Activated naive CD8-positive, alpha-beta T cell (primary cell): Measurements from ENCODE around the gene FAIM2.
"Not testable (repeated sequence)": the region's sequence is repeated elsewhere in the genome, so short reads cannot be mapped to it uniquely, and the experiment has no call there.

ENCODE experiments used
- H3K27ac Mint-ChIP-seq: one replicate; pipeline ENCODE4 v1.8.0; 2021; ENCODE audit warnings: mixed read lengths
- H3K27me3 Mint-ChIP-seq: one replicate; pipeline ENCODE4 v1.8.0; 2021; ENCODE audit warnings: mixed read lengths
- H3K36me3 Mint-ChIP-seq: one replicate; pipeline ENCODE4 v1.8.0; 2021; ENCODE audit warnings: mixed read lengths
- H3K4me1 Mint-ChIP-seq: one replicate; pipeline ENCODE4 v1.8.0; 2021; ENCODE audit warnings: low read depth, mixed read lengths
- H3K4me3 Mint-ChIP-seq: one replicate; pipeline ENCODE4 v1.8.0; 2021; ENCODE audit warnings: mild to moderate bottlenecking, mixed read lengths
- H3K9me3 Mint-ChIP-seq: one replicate; pipeline ENCODE4 v1.8.0; 2021; ENCODE audit warnings: low read depth, mixed read lengths

FAIM2 gene

DNA sequence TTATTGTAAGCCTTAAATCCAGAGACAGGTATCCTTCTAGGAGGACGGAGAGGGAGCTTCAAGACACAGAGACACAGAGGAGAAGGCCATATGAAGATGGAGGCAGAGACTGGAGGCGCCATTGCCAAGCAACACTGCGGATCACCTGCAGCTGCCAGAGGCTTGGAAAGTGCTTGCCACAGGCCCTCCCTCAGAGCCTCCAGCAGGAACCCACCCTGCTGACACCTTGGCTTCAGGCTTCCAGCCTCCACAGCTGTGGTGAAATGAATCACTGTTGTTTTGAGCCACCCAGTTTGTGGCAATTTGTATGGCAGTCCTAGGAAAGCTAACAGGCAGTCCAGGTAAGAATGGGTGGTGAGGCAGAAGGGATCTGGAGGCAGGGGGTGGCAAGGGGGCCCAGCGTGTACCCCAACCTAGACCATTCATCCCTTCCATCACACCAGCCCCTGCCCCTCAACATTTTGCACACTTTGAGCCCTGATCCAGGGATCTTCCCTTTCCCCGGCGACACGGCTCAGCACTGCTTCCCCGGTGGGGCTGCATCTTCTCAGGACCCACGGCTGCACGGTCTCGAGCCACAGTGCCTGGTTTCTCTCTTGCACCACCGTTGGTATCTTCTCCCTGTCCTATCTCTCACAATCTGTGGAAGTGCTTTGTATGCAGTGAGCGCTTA lies 38.5 kb downstream of the FAIM2 start:
- no peaks in the 10 kb centered on the region for H3K36me3 Mint-ChIP-seq
- no peak overlapping the region for H3K27ac Mint-ChIP-seq
- no peaks in the 10 kb centered on the region for H3K9me3 Mint-ChIP-seq
- no peak overlapping the region for H3K4me3 Mint-ChIP-seq
- no peaks in the 10 kb centered on the region for H3K4me1 Mint-ChIP-seq
- H3K27me3 Mint-ChIP-seq, result no peaks in the 10 kb centered on the region

DNA sequence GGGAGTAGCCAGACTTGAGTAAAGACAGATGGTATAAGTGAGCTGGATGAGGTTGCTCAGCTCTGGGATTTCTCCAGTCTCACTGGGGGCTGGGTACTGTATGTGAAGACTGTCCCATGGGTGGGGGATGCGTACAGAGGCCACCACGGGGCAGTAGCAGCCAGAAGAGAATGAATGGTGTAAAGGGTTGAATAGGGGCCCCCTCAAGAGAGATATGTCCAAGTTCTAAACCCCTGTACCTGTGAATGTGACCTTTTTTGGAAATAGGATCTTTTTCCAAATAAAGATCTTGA lies 39.0 kb downstream of the FAIM2 start:
- no peak overlapping the region for H3K4me3 Mint-ChIP-seq
- no peaks in the 10 kb centered on the region for H3K27me3 Mint-ChIP-seq
- no peak overlapping the region for H3K27ac Mint-ChIP-seq
- no peaks in the 10 kb centered on the region for H3K36me3 Mint-ChIP-seq
- no peaks in the 10 kb centered on the region for H3K4me1 Mint-ChIP-seq
- no peaks in the 10 kb centered on the region for H3K9me3 Mint-ChIP-seq

DNA sequence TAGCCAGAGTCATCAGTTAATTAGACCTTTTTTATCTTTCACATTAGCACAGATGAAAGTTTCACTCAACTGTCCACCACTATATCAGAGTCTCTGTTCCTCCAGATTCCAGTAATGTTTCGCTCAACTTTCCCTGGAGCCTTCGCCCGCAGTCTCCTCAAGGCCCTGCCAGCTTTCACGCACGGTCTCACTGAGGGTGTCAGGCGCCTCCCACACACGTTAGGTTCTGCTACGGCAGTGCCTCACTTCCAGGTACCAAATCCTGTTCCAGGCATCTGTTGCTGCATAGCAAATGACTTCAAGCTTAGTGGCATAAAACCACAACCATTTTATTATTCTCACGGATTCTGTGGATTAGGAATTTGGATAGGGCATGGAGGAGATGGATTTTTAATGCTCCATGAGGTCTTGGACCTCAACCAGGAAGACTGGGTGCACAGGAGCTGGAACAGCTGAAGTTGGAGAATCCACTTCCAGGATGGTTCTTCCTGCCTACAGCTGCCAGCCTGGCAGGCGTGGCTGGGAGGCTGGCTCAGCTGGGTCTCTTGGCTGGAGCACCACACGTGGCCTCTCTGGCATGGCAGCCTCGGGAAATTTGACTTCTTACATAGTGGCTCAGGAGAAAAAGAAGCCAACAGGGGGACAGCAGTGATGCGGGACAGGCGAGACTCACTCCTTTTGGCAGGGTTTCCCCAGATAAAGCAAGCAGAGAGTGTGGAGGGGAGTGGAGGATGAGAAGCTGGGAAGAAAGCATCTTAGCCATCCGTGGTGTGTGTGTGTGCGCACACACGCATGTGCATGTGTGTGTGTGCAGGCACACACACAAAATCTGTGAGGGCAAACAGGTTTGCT lies 39.5 kb downstream of the FAIM2 start:
- Mint-ChIP-seq H3K36me3 (no peaks in the 10 kb centered on the region), H3K4me1 (no peaks in the 10 kb centered on the region), H3K27me3 (no peaks in the 10 kb centered on the region), H3K27ac (no peak overlapping the region), H3K9me3 (no peaks in the 10 kb centered on the region), H3K4me3 (no peak overlapping the region)

DNA sequence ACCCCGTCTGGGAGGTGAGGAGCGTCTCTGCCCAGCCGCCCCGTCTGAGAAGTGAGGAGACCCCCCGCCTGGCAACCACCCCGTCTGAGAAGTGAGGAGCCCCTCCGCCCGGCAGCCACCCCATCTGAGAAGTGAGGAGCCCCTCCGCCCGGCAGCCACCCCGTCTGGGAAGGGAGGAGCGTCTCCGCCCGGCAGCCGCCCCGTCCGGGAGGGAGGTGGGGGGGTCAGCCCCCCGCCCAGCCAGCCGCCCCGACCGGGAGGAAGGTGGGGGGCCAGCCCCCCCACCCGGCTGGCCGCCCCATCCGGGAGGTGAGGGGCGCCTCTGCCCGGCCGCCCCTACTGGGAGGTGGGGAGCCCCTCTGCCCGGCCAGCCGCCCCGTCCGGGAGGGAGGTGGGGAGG lies 42.8 kb downstream of the FAIM2 start:
- H3K4me1 Mint-ChIP-seq, H3K4me3 Mint-ChIP-seq, H3K27ac Mint-ChIP-seq, H3K36me3 Mint-ChIP-seq, H3K9me3 Mint-ChIP-seq, H3K27me3 Mint-ChIP-seq: not testable (repeated sequence)

DNA sequence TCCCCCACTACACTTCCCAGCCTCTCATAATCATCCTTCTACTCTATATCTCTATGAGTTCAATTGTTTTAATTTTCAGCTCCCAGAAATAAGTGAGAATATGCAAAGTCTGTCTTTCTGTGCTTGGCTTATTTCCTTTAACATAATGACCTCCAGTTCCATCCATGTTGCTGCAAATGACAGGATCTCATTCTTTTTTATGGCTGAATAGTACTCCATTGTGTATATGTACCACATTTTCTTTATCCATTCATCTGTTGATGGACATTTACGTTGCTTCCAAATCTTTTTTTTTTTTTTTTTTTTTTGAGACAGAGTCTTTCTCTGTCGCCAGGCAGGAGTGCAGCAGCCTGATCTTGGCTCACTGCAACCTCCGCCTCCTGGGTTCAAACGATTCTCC lies 47.8 kb downstream of the FAIM2 start:
- H3K4me1 Mint-ChIP-seq, H3K27ac Mint-ChIP-seq, H3K27me3 Mint-ChIP-seq, H3K36me3 Mint-ChIP-seq, H3K9me3 Mint-ChIP-seq, H3K4me3 Mint-ChIP-seq: not testable (repeated sequence)

DNA sequence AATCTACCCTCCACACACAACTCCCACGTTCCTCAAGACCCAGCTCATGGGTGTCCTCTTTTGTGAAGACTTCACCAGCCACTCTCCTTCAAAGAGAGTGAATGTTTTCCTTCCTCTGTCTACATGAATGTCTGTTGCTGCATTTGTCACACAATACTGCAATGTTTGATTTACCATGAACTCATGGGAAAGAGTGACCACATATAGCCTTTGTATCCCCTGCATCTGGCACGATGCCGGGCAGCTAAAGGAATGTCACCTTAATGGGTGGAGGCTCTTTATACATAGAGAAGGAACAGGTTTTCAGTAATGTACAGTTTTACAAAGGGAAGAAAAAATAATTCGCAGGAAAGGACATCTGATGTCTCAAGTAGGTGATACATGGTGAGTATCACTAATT lies 48.7 kb downstream of the FAIM2 start:
- no peaks in the 10 kb centered on the region for H3K36me3 Mint-ChIP-seq
- no peaks in the 10 kb centered on the region for H3K9me3 Mint-ChIP-seq
- no peaks in the 10 kb centered on the region for H3K4me1 Mint-ChIP-seq
- peaks cover 6% of the 10 kb centered on the region for H3K27me3 Mint-ChIP-seq
- no peak overlapping the region for H3K27ac Mint-ChIP-seq
- H3K4me3 Mint-ChIP-seq, result no peak overlapping the region

DNA sequence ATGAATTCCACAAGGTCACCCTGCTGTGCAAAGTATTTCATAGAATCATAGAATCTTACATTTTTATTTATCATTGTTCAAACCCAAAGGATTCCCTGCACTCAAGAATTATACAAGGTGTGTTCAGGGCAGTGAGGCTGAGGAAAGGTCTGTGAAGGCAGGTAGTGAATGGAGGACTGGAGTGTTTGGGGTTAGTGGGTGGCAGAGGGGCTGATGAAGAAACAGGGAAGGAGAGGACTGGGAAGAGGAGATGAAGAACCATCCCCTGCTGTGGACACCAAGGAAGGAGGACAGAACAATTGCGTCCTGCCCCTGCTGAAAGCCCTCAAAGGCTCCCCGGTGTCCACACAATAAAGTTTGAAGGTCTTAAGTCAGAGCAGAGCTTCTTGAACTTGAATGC lies 50.0 kb downstream of the FAIM2 start:
- Mint-ChIP-seq H3K27ac (no peak overlapping the region), H3K27me3 (peaks cover 8% of the 10 kb centered on the region), H3K36me3 (peaks cover 2% of the 10 kb centered on the region), H3K4me3 (no peak overlapping the region), H3K9me3 (no peaks in the 10 kb centered on the region), H3K4me1 (no peaks in the 10 kb centered on the region)

DNA sequence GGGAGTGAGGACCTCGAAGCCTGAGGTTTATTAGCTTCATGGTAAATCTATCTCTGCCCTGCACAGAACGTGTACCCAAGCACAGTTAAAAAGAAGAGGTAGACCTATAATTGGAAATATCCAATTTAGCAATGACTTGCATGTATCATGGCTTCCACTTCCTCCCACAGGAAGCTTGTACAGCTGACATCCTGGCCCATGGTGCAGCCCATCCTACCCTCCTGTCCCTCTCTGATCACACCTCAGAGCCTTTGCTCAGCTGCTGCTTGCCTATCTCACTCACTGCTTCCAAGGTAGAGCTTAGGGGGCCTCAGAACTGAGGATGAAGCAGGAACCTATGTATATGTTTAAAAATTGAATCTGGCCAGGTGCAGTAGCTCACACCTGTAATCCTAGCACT lies 56.5 kb downstream of the FAIM2 start:
- H3K4me3 Mint-ChIP-seq, result no peak overlapping the region
- no peak overlapping the region for H3K27ac Mint-ChIP-seq

DNA sequence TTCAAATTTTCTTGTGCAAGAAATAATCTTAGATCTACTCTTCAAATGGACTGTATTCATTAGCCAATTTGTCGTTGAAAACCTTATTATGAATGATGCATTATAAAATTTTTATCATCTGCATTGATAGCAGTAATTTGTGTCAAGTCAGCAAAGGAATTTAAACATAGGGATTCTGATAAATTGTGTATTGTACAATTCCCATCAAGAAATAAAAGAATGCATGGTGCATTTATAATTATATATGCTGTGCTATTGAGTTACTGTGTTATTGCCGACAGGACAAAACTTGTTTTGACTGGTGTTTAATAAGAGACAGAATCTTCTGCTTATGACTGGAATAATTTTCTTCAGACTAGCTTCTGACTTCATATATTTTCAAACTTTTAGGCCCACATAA lies 57.7 kb downstream of the FAIM2 start:
- H3K4me1 Mint-ChIP-seq, result peaks cover 33% of the 10 kb centered on the region
- no peak overlapping the region for H3K27ac Mint-ChIP-seq
- H3K27me3 Mint-ChIP-seq, result peaks cover 11% of the 10 kb centered on the region
- H3K4me3 Mint-ChIP-seq, result no peak overlapping the region
- H3K36me3 Mint-ChIP-seq, result peaks cover 2% of the 10 kb centered on the region
- no peaks in the 10 kb centered on the region for H3K9me3 Mint-ChIP-seq

More for the DNA sequence above, 56.5 kb downstream of the FAIM2 start:
- H3K4me1 Mint-ChIP-seq, result peaks cover 22% of the 10 kb centered on the region
- H3K36me3 Mint-ChIP-seq, result peaks cover 2% of the 10 kb centered on the region
- H3K27me3 Mint-ChIP-seq, result peaks cover 11% of the 10 kb centered on the region
- no peaks in the 10 kb centered on the region for H3K9me3 Mint-ChIP-seq

DNA sequence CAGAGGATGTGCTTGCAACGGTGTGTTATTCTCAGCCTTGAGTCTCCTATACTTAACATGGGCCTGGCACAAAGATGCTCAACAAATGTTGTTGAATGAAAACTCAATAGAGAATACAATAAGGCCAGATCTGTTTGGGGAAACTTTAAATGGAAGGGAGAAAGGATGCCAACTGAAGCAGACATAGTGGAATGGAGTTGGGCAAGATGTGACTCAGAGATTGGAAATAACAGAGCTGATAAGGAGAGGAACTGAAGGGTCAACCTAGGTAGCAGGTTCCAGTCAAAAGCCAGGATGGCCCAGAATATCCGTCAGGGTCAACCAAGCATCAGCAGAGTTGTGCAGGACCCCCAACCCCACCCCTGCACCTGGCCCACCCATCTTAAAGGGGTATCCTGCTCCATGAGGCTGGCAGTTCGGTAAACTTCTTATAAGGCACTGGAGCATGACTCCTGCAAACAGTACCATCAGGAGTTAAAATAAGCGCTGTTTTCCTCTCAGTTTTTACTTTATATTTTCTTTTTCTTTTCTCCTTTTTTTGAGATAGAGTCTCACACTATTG lies 59.7 kb downstream of the FAIM2 start:
- no peaks in the 10 kb centered on the region for H3K9me3 Mint-ChIP-seq
- peaks cover 34% of the 10 kb centered on the region for H3K4me1 Mint-ChIP-seq
- peaks cover 6% of the 10 kb centered on the region for H3K27me3 Mint-ChIP-seq
- no peak overlapping the region for H3K27ac Mint-ChIP-seq
- peaks cover 2% of the 10 kb centered on the region for H3K36me3 Mint-ChIP-seq
- peak overlapping the region; percentile 95 for H3K4me3 Mint-ChIP-seq

DNA sequence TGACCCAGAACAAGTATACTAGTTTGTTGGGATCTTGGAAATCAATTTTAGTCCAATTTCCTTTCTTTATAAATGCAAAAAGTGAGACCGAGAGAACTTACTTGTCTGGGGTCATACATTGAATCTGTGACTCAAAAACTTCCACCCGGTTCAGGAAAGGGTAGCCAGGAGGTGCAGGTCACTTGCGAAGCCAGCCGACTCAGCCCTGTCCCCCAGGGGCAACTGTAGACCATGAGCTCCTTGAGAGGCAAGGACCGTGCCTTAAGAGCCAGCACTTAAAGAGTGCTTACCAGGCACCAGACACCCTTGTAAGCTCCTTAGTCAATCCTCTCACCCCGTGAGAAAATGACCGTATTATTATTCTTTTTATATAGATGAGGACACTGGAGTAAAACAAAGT lies 60.3 kb downstream of the FAIM2 start:
- no peaks in the 10 kb centered on the region for H3K36me3 Mint-ChIP-seq
- peaks cover 3% of the 10 kb centered on the region for H3K27me3 Mint-ChIP-seq
- H3K9me3 Mint-ChIP-seq, result no peaks in the 10 kb centered on the region
- peaks cover 34% of the 10 kb centered on the region for H3K4me1 Mint-ChIP-seq
- peak overlapping the region; percentile 92 for H3K27ac Mint-ChIP-seq
- peak overlapping the region; percentile 95 for H3K4me3 Mint-ChIP-seq

DNA sequence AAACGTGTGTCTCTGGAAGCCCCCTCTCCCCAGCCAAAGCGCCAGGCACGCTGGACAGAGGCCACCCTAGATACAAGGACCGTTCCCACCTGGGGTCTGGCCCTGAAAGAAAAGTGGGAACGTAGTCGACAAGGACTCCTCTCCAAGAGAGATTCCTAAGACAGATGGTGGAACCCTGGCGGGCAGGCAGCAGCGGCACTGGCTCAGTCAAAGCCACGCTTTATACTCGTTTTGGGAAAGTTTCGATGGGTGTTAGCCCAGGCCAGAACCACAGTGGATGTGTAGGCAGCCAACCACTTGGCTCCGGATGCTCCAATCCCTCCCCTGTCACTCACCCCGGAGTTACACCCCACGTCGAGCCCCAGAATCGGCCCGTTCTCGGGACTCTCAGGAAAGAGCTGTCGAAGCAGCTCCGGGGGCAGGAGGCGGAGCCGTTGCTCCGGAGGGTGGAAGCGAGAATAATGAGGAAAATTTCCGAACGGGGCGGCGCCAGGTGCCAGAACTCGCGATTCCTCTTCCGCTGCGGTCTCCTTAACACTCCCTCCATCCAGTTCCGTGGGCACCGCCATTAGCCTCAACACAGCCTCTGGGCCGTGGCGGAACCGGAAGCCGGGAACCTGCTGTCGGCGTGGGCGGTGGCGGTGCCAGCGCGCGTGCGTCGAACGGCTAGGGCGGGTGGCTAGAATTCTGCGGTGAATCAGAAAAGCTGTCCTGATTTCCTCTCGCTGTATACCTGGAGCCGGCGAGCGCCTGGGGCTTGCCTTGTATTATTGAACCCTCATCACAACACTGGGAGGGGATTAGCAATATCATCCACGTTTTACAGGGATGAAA lies 61.0 kb downstream of the FAIM2 start, which contains the start of gene BCDIN3D:
Gene BCDIN3D (minus strand): TSS at position 588 of the 834 bp plus-strand sequence. CDS start 19 bp downstream, at position 569.
- H3K4me1 Mint-ChIP-seq, result peaks cover 34% of the 10 kb centered on the region
- peak within 1 kb of the TSS; percentile 92 for H3K27ac Mint-ChIP-seq
- H3K36me3 Mint-ChIP-seq, result no peaks in the 10 kb centered on the region
- H3K9me3 Mint-ChIP-seq, result no peaks in the 10 kb centered on the region
- H3K4me3 Mint-ChIP-seq, result peak within 1 kb of the TSS; percentile 95
- H3K27me3 Mint-ChIP-seq, result no peaks in the 10 kb centered on the region

DNA sequence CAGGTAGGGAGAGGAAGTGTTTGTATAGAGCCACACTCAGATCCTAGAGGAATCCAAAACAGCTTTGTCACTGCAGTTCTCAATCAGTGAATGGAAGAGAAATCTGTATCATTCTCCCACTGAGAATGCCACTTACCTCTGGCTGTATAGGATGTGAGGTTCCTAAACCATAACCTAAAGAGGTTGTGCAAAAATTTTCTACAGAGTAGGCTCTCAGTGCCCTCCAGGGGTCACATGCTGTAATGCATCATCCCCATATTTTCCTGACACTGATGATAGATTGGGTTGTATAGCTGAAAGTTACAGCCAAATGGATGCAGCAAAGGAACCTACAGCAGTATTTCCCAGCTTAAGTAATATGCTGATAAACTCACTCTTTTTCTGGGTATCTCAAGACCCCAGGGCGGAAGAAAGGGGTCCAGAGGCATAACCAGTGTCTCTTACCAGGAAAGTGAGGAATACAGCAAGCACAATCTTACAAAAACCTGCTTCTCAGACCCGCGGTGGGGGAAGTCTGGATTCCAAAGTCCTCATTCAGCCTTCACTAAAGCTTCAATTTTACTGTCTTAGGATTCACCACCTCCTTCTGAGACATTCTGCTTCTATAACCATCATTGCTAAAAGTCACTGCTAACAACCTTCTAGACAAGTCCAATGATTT lies 64.6 kb downstream of the FAIM2 start:
- H3K27me3 Mint-ChIP-seq, result no peaks in the 10 kb centered on the region
- no peaks in the 10 kb centered on the region for H3K9me3 Mint-ChIP-seq
- no peak overlapping the region for H3K4me3 Mint-ChIP-seq
- peaks cover 27% of the 10 kb centered on the region for H3K4me1 Mint-ChIP-seq
- H3K36me3 Mint-ChIP-seq, result no peaks in the 10 kb centered on the region
- no peak overlapping the region for H3K27ac Mint-ChIP-seq

DNA sequence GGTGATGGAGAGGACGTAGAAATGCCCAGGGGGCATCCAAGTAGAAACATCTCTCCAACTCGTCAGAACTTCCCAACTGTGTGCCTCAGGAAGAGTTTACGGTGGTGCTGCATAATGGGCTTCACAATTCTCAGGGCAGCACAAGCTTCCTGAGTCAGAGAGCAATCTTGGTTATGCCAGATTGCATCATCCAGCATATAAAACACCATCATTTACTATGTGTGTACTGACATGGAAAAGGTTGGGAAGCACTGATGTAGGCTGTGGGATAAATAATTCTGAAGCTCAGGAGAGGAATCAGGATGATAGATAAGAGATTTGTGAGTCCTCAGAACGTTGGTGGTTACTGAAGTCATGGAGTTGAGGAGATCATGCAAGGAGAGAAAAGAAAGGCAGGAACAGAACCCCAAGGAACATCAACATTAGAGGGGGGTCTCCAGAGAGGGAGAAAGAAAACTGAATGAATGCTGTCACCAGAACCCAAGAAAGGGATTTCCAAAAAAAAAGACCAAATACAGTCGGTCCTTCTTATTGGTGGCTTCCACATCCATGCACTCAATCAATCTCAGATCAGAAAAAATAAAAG lies 70.8 kb downstream of the FAIM2 start:
- Mint-ChIP-seq H3K27ac (no peak overlapping the region), H3K9me3 (no peaks in the 10 kb centered on the region), H3K36me3 (no peaks in the 10 kb centered on the region), H3K4me3 (no peak overlapping the region), H3K4me1 (peaks cover 16% of the 10 kb centered on the region), H3K27me3 (no peaks in the 10 kb centered on the region)
